ENCODE results near the gene NLGN1.

NLGN1 gene

DNA sequence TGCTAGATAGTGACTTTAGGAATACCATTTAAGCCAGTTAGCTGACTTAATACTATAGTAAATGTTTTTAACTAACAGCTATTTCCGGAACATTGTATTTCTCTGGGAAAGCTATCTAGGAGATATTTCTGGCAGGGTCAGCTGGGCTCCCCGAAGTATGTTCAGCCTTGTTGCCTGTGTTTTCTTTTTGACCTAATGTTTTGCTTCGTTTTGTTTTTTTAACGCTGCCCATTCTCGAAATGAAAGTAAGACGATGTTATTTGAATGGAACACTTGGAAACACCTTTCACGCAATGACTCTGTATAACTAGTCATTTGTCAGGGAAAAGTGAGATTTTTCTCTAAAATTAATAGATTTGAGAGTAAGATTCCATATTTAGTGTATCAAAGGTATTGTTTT lies 758.7 kb downstream of the NLGN1 start:
- no peaks in the 10 kb centered on the region for H3K4me1 Mint-ChIP-seq
- H3K36me3 Mint-ChIP-seq, result no peaks in the 10 kb centered on the region
- ATAC-seq, result no peak
- H3K27ac Mint-ChIP-seq, result no peak overlapping the region
- H3K27me3 Mint-ChIP-seq, result no peaks in the 10 kb centered on the region
- peaks cover 3% of the 10 kb centered on the region for H3K9me3 Mint-ChIP-seq
- no peak overlapping the region for H3K4me3 Mint-ChIP-seq

DNA sequence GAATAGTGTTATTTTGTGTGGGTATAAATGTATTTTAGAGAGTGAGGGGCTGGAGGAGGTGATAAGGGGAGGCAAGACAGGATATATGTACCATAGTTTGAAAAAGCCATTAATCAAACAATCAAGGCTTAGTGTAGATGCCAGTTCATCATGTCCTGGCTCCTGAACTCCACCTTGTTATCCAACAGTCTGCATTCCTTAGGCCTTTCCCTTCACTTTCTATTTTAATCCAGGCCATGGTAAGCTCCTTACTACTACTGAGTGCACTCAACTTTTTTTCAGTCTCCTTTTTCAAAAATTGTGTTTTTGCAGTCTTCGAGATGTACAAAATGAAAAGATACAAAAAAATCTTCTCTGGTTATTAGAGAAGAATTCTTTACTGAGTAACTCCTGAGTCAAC lies 761.1 kb downstream of the NLGN1 start:
- Mint-ChIP-seq H3K4me3 (no peak overlapping the region), H3K4me1 (no peaks in the 10 kb centered on the region), H3K36me3 (no peaks in the 10 kb centered on the region), H3K9me3 (peaks cover 3% of the 10 kb centered on the region), H3K27ac (no peak overlapping the region), H3K27me3 (no peaks in the 10 kb centered on the region)
- ATAC-seq, result no peak

DNA sequence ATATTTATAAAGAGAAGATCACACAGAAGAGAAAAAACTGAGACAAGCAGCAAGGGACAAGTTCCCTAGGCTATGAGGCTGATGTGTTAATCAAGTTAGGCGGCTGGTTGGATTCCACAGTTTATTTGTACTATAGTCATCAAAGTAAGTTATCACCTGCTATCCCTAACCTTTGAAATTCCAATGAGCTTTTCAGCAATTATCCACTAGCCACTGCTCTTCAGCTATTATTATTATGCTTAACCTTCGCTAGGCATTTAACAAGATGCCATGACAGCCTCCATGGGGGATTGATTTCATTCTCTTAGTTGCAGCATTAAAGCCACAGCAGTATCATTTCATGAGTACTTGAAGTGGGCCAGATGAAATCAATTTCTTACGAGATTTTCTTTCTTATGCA lies 762.1 kb downstream of the NLGN1 start:
- Mint-ChIP-seq H3K4me1 (no peaks in the 10 kb centered on the region), H3K27me3 (no peaks in the 10 kb centered on the region), H3K27ac (no peak overlapping the region), H3K9me3 (peaks cover 9% of the 10 kb centered on the region), H3K36me3 (no peaks in the 10 kb centered on the region), H3K4me3 (no peak overlapping the region)
- ATAC-seq, result no peak

DNA sequence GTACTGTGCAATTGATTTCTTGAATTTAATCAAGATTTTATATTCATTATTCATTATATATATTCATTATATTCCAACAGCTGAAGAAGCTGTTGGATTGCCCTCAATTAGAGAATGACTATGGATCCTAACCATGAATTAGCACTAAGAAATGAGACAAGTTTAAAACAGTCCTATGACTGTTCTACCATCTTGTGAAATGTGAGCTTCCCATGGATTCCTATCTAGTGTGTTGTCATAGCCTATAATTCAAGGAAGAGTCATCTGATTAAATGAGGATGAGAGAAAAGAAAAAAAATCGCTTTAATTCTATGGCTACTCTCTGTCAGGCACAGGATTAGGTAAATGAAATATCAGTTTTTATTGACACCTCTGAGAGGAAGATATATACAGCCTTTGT lies 765.0 kb downstream of the NLGN1 start:
- no peak for ATAC-seq
- Mint-ChIP-seq H3K9me3 (peaks cover 21% of the 10 kb centered on the region), H3K36me3 (no peaks in the 10 kb centered on the region), H3K27me3 (no peaks in the 10 kb centered on the region), H3K27ac (no peak overlapping the region), H3K4me3 (no peak overlapping the region), H3K4me1 (no peaks in the 10 kb centered on the region)

DNA sequence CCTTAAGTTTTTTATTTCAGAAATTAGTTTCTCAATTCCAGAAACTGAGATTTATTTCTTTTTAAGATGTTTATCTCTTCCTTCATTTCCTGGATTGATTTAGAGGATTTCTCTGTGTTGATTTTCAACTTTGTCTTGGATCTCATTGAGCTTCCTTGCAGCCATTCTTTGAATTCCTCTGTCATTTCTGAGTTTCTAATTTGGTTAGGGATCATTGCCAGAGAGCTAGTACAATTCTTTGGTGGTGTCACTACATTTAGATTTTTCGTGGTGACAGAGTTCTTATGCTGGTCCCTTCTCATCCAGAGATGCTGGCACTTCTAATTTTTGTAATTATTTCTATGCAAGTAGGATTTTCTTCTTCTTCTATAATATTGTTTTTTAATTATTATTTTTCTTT lies 770.5 kb downstream of the NLGN1 start:
- ATAC-seq, result no peak
- Mint-ChIP-seq H3K27ac (no peak overlapping the region), H3K27me3 (no peaks in the 10 kb centered on the region), H3K4me1 (no peaks in the 10 kb centered on the region), H3K4me3 (no peak overlapping the region), H3K9me3 (peaks cover 28% of the 10 kb centered on the region), H3K36me3 (no peaks in the 10 kb centered on the region)

DNA sequence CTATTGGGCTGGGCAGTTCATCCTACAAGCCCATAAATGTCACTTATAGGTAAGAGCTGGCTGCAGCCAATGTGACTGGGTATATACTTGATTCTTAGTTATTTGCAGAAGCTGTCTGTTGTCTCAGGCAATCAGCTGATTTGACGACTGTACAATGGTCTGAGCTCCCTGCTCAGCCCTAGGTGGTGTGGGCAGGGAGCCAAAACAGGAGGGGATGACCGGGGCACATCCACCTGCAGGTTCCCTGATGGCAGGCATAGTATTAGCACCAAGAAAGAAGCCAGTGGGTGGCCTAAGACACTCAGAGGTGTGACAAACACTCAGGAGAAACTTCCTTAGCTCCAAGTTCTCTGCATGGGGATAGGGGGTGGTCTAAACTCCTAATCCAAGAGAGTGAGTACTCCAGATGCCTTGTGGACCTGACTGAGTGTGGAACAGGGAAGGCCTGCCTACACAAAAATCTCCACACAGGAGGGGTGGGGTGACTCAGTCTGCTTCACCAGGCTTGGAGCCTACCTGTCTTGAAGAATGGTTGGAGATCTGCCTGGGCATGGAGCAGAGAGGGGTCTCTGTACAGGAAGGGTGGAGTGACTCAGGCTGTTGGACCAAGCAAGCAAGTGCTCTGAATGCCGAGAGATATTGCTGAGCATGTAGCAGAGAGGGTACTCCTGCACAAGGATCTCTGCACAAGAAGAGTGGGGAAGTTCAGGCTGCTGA lies 771.2 kb downstream of the NLGN1 start:
- Mint-ChIP-seq H3K36me3 (no peaks in the 10 kb centered on the region), H3K9me3 (peaks cover 29% of the 10 kb centered on the region), H3K4me1 (no peaks in the 10 kb centered on the region), H3K27me3 (no peaks in the 10 kb centered on the region), H3K4me3 (no peak overlapping the region), H3K27ac (no peak overlapping the region)
- ATAC-seq, result no peak

DNA sequence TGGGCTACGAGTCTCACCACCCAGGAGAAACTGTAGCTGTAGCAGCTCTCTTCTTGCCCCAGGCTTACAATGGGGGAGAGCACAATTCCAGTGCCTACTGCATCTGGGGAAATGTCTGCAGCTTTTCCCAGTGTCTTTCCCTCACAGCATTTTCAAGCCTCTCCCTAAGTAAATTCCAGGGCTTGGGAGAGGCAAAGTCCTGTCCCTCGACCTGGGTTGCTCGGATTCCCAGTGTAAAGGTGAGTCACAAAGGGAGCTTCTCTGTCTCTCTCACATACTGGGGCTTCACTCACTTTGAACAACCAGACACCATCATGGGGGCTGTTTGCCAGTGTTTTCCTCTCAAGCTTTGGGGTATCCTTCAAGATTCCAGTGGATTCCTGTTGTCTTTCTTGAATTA lies 772.2 kb downstream of the NLGN1 start:
- H3K27me3 Mint-ChIP-seq, result no peaks in the 10 kb centered on the region
- H3K36me3 Mint-ChIP-seq, result no peaks in the 10 kb centered on the region
- H3K9me3 Mint-ChIP-seq, result peaks cover 24% of the 10 kb centered on the region
- no peak overlapping the region for H3K27ac Mint-ChIP-seq
- no peaks in the 10 kb centered on the region for H3K4me1 Mint-ChIP-seq
- ATAC-seq, result no peak
- H3K4me3 Mint-ChIP-seq, result no peak overlapping the region

DNA sequence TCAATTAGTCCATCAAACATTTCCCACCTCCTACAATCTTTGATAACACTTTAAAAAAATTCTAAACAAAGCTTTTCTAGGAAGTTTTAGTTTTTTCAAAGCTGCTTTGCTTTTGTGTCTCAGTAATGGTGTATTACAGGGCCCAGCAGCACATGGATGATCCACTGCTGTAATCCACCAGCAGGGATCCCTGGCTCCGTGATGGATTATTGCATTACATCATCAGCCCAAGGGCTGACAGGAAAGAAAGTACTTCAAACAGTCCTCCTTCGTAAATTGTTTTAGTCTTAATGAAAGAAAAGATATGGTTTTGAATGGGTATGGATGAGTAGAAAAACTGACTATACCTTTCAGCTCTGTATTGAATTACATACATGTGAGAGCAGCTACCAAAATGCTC lies 772.7 kb downstream of the NLGN1 start:
- H3K27ac Mint-ChIP-seq, result no peak overlapping the region

DNA sequence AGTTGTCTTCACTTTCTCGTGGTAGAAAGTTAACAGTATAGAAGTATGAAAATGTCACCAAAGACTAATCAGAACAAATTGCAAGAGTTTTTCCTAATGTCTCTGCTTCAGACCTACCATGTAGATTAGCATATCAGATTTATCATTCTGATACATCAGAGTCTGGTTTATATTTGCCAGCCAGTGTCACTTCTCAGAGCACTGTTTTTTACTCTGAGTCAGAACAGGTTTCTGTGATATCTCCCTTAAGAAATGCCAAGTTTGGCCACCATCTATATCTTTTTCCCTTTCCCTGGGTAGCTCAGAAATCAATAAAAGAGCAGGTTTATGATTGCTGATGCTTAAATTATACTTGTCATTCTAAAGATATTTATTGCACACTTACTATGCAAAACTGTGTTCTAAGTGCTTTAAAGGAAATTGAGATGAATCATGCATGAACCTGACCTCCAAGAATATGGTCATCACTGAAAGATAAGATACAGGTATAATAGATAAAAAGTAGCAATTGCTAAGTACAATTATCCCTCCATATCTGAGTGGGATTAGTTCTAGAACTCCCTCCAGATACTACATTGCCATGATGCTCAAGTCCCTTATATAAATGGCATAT lies 788.9 kb downstream of the NLGN1 start:
- ATAC-seq, result no peak
- Mint-ChIP-seq H3K9me3 (peaks cover 6% of the 10 kb centered on the region), H3K27ac (no peak overlapping the region), H3K27me3 (no peaks in the 10 kb centered on the region), H3K36me3 (no peaks in the 10 kb centered on the region), H3K4me3 (no peak overlapping the region), H3K4me1 (no peaks in the 10 kb centered on the region)

More for the DNA sequence above, 772.7 kb downstream of the NLGN1 start:
- Mint-ChIP-seq H3K36me3 (no peaks in the 10 kb centered on the region), H3K27me3 (no peaks in the 10 kb centered on the region), H3K9me3 (peaks cover 19% of the 10 kb centered on the region), H3K4me1 (no peaks in the 10 kb centered on the region), H3K4me3 (no peak overlapping the region)
- ATAC-seq, result no peak

DNA sequence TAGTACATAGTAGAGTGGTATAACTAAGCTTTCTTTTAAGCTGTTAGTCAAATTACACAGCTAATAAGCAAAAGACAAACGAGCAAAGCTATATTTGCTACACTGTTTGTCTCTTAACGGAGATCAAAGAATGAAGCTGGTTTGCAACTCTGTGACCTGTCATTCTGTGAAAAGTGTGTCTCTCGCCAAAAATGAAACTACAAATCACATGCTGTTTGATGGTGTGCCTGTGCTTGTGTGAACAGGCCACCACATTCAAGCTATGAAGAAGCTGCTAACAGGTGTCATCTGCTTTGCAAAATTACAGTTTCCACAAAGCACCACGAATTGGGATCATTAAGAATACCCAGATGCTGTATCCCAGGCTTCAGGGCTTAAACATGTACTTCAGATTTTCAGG lies 793.8 kb downstream of the NLGN1 start:
- Mint-ChIP-seq H3K4me1 (no peaks in the 10 kb centered on the region), H3K27me3 (no peaks in the 10 kb centered on the region), H3K27ac (no peak overlapping the region), H3K36me3 (no peaks in the 10 kb centered on the region), H3K4me3 (no peak overlapping the region), H3K9me3 (peaks cover 3% of the 10 kb centered on the region)
- no peak for ATAC-seq

DNA sequence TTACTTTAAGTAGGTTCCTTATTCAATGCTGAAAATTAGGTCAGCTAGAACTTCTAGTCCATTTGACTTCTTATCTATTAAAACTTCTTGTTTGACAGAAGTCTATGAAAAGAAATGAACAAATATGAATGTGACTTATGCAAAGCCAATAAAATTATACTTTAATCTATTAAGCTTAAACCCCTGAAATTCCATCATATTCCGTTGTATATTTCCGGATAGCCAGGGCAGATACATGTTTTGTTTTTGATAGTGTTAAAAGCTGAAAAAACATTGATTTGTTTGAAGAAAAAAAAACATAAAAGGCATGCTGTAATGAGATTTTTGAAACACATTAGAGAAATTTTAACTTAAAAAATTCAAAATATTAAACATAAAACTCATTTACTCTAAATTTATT lies 794.4 kb downstream of the NLGN1 start:
- peaks cover 3% of the 10 kb centered on the region for H3K9me3 Mint-ChIP-seq
- no peaks in the 10 kb centered on the region for H3K27me3 Mint-ChIP-seq
- no peaks in the 10 kb centered on the region for H3K4me1 Mint-ChIP-seq
- no peak overlapping the region for H3K27ac Mint-ChIP-seq
- no peak for ATAC-seq
- H3K36me3 Mint-ChIP-seq, result no peaks in the 10 kb centered on the region
- H3K4me3 Mint-ChIP-seq, result no peak overlapping the region

DNA sequence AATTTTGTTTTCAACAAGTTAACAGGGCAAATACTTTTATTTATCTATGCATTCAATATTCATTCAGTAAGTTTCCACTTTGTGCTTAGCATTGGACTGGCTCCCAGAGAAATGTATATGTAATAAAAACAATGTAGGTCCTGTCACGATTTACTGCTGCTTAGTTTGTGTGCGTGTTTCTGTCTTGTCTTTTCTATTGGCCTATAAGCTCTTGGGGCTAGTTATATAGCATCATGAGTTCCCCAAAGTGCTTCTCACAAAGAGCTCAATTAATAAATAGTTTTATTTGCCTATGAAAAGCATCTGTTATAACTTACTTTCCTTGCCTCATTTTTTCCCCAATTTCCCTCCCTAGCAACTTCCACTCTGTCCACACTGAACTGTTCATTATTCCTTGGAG lies 794.9 kb downstream of the NLGN1 start:
- Mint-ChIP-seq H3K9me3 (peaks cover under 1% of the 10 kb centered on the region), H3K27me3 (no peaks in the 10 kb centered on the region), H3K4me1 (no peaks in the 10 kb centered on the region), H3K36me3 (no peaks in the 10 kb centered on the region), H3K27ac (no peak overlapping the region), H3K4me3 (no peak overlapping the region)
- ATAC-seq, result no peak

DNA sequence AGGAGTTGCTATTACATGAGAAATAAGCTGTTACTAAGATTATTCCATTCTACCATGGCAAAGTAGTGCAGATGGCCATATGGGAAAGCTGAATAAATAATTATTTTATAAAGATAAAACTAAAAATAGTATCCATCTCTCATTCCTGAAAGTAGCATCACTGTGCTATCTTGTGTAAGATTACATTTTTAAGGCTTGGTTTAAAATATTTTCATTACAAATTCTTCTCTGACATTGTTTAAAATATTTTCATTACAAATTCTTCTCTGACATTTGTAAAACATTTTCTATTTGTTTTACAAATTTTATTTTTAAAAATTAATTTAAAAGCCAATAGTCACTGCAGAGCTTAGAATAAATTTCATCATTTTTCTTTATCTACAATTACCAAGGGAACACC lies 796.1 kb downstream of the NLGN1 start:
- Mint-ChIP-seq H3K36me3 (no peaks in the 10 kb centered on the region), H3K4me1 (no peaks in the 10 kb centered on the region), H3K27ac (no peak overlapping the region), H3K27me3 (no peaks in the 10 kb centered on the region), H3K4me3 (no peak overlapping the region), H3K9me3 (no peaks in the 10 kb centered on the region)
- no peak for ATAC-seq

DNA sequence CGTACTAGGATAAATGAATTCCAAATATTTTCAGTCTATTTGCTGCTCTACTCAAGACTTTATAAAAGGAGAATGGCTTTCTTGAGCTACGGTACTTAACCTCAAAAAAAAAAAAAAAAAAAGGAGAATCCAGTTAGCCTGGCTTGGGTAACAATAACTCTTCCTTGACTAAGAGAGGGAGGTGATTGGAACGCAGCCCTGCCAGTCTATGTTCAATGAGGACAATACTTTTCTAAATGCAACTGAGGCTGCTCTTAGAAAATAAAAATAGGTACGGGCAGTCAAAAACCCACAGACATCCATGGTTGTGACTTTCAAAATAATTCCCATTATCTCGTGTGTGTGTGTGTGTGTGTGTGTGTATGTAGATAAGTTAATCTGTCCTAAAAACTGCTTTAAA lies 799.9 kb downstream of the NLGN1 start:
- no peak for ATAC-seq
- Mint-ChIP-seq H3K27me3 (no peaks in the 10 kb centered on the region), H3K36me3 (no peaks in the 10 kb centered on the region), H3K4me1 (no peaks in the 10 kb centered on the region), H3K27ac (no peak overlapping the region), H3K9me3 (peaks cover 2% of the 10 kb centered on the region), H3K4me3 (no peak overlapping the region)

DNA sequence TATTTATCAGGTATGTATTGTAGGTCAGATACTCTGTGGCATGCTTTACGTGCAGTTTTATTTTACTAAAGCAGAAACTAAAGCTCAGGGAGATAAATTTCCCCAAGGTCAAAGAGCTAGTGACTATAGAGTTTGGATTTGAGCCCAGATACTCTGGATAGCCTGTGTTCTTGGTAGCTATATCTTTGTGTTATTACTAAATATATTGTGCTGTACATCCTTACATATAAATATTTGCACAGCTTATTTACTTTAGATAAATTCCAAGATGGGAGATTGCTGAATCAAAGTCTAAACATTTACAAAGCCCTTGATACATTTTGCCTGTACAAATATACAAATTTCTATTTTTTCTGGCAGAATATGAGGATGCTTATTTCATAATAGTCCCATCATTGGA lies 800.7 kb downstream of the NLGN1 start:
- no peak for ATAC-seq
- no peaks in the 10 kb centered on the region for H3K27me3 Mint-ChIP-seq
- H3K27ac Mint-ChIP-seq, result no peak overlapping the region
- H3K4me1 Mint-ChIP-seq, result no peaks in the 10 kb centered on the region
- no peaks in the 10 kb centered on the region for H3K36me3 Mint-ChIP-seq
- no peak overlapping the region for H3K4me3 Mint-ChIP-seq
- peaks cover 2% of the 10 kb centered on the region for H3K9me3 Mint-ChIP-seq

DNA sequence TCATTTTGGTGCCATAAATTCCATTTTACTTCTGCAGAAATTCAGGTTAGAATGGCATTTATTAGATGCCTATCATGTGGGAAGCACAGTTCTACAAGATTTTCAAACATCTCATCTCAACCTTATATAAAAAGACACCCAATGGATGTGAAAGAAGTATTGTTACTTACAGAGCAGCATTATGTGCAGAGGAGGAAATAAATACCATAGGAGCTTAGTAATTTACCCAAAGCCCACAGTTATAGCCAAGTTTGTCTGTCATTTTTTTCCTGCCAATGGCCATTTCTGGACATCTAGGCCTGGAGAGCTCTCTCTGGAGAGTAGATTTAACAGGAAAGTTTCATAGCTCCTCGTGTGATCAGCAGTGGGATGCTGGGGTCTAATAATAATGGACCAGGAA lies 802.2 kb downstream of the NLGN1 start:
- no peaks in the 10 kb centered on the region for H3K36me3 Mint-ChIP-seq

More for the DNA sequence above, 802.2 kb downstream of the NLGN1 start:
- H3K27me3 Mint-ChIP-seq, result no peaks in the 10 kb centered on the region
- no peak overlapping the region for H3K4me3 Mint-ChIP-seq
- H3K27ac Mint-ChIP-seq, result no peak overlapping the region
- H3K4me1 Mint-ChIP-seq, result no peaks in the 10 kb centered on the region
- ATAC-seq, result no peak
- peaks cover 2% of the 10 kb centered on the region for H3K9me3 Mint-ChIP-seq

Measured in stimulated activated memory B cell treated with anti-CD40 and anti-IgM and Interleukin-4, amounts not matched to agents 10 μg/mL and 1 μg/mL and 100 μg/mL, for 72 hours (primary cell).